ENCODE results near the gene C1orf115. TPM values are rescaled to one million over a fixed set of nuclear protein-coding genes. Genes with fewer than 3 reads are reported as not detected.

C1orf115 gene, protein sequence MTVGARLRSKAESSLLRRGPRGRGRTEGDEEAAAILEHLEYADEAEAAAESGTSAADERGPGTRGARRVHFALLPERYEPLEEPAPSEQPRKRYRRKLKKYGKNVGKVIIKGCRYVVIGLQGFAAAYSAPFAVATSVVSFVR
- under 1 TPM; 0.16 to 0.18 TPM for total RNA-seq
- 1.4 TPM for polyA plus RNA-seq

DNA sequence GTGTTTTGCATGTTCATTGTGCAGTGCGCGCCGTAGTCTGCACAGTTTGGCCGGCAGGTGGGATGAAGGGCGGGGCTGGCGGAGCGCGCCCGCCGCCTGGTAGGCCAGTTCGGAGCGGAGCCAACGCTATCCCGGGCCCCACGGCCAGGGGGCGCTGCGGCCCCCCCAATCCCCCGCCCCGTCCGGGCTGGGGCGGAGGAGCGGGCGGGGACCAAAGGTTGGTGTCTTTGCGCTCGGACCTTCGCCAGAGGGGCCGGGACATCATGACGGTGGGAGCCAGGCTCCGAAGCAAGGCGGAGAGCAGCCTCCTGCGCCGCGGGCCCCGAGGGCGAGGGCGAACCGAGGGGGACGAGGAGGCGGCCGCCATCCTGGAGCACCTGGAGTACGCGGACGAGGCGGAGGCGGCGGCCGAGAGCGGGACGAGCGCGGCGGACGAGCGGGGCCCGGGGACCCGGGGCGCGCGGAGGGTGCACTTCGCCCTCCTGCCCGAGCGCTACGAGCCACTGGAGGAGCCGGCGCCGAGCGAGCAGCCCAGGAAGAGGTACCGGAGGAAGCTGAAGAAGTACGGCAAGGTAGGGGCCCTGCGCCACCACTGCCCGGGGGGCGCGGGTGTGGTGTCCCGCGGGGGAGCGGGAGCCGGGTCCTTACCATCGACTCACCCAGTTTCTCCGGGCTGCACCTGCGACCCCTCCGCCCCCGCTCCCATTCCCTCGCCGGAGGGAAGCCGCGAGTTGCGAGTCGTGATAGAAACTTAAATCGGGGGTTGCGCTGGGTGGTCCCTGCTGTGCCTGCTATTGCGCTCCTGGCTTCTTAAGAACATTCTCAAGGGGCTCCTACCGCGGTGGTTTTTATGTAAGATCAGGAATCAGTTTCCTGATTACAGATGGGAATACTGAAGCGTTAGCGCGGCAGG, at the start of gene C1orf115:
C1orf115 (plus strand) TSS at position 224 of the 913 bp plus-strand sequence; CDS start at position 264, 40 bp downstream.
- Histone ChIP-seq H3K4me3 (ENCODE audit: low read length) (peak within 1 kb of the TSS; percentile 46), H3K9me3 (ENCODE audit: low read length) (no peaks in the 10 kb centered on the region), H3K27ac (ENCODE audit: low read depth, low read length) (no peak within 1 kb of the TSS), H3K36me3 (ENCODE audit: insufficient read depth, low read length) (no peaks in the 10 kb centered on the region), H3K4me1 (ENCODE audit: insufficient read depth, low read length) (no peaks in the 10 kb centered on the region), H3K27me3 (ENCODE audit: insufficient read depth, low read length, poor library complexity, severe bottlenecking) (no peaks in the 10 kb centered on the region)
- Mint-ChIP-seq H3K4me1 (peaks cover 5 to 13% (median 5%) of the 10 kb centered on the region in 3 donors), H3K27me3 (peaks cover 5 to 16% of the 10 kb centered on the region in 2 donors), H3K36me3 (no peaks in the 10 kb centered on the region), H3K9me3 (peaks cover 0 to 2% (median 0%) of the 10 kb centered on the region in 5 donors), H3K4me3 (peak within 1 kb of the TSS; percentile 22 to 84 (median 65)), H3K27ac (peak within 1 kb of the TSS in 1 of 8 donors; percentile 6)
- POLR2A ChIA-PET = no interaction called here
- CTCF ChIA-PET = interaction anchor here (1.8 kb wide), 1 partner anchor 43 kb away, joined by 5 read pairs; no protein-coding TSS in a partner anchor
- DNase-seq = peak; percentile 29 to 63 (median 59)

DNA sequence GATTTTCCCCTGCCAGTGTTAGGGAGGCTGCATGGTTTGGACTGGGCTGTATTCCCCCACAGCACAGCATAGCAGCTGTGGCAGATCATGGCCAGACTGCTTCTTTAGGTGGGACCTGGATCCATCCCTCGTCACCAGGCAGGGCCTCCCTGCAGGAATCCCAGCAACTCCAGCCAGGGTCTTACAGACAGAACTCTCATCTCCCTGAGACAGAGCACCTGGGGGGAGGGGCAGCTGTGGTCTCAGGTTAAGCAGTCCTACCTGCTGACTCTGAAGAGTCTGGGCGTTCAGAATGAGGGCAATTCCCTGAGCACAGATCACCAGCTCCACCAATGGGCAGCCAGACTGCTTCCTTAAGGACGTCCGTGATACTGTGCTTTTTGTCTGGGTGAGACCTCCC, 47.9 kb upstream of the C1orf115 start:
- H3K4me1 Mint-ChIP-seq = no peaks in the 10 kb centered on the region
- peaks cover 5 to 6% of the 10 kb centered on the region in 2 donors for H3K27me3 Mint-ChIP-seq
- H3K9me3 Mint-ChIP-seq = no peaks in the 10 kb centered on the region
- no peaks in the 10 kb centered on the region for H3K36me3 Mint-ChIP-seq
- Histone ChIP-seq H3K27ac (ENCODE audit: low read depth, low read length) (no peak overlapping the region), H3K27me3 (ENCODE audit: insufficient read depth, low read length, poor library complexity, severe bottlenecking) (no peaks in the 10 kb centered on the region), H3K4me1 (ENCODE audit: insufficient read depth, low read length) (no peaks in the 10 kb centered on the region), H3K36me3 (ENCODE audit: insufficient read depth, low read length) (no peaks in the 10 kb centered on the region), H3K9me3 (ENCODE audit: low read length) (no peaks in the 10 kb centered on the region), H3K4me3 (ENCODE audit: low read length) (no peak overlapping the region)
- POLR2A ChIA-PET = no interaction called here
- CTCF ChIA-PET = no interaction called here
- no peak overlapping the region for H3K4me3 Mint-ChIP-seq
- no peak overlapping the region for H3K27ac Mint-ChIP-seq
- no peak for DNase-seq

DNA sequence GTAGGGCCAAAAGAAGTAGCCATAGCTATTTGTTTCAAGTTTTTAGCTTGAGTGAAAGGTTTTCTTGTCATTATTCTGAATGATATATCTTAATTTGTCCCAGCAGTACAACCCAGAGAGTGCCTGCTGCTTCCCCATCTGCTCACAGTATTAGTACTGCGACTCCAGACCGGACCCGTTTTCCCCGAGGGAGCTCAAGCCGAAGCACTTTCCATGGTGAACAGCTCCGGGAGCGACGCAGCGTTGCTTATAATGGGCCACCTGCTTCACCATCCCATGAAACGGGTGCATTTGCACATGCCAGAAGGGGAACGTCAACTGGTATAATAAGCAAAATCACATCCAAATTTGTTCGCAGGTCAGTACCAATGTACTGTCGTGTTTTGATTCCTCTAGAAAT, 37.2 kb upstream of the C1orf115 start:
- H3K36me3 Mint-ChIP-seq = no peaks in the 10 kb centered on the region
- no peak overlapping the region for H3K27ac ChIP-seq (ENCODE audit: low read depth, low read length)
- H3K9me3 Mint-ChIP-seq = no peaks in the 10 kb centered on the region
- ChIA-PET POLR2A (no interaction called here), CTCF (no interaction called here)
- H3K36me3 ChIP-seq (ENCODE audit: insufficient read depth, low read length) = no peaks in the 10 kb centered on the region
- H3K9me3 ChIP-seq (ENCODE audit: low read length) = no peaks in the 10 kb centered on the region
- no peak for DNase-seq
- H3K27me3 Mint-ChIP-seq = peaks cover 0 to 2% of the 10 kb centered on the region in 2 donors
- no peaks in the 10 kb centered on the region for H3K4me1 ChIP-seq (ENCODE audit: insufficient read depth, low read length)
- H3K27me3 ChIP-seq (ENCODE audit: insufficient read depth, low read length, poor library complexity, severe bottlenecking) = no peaks in the 10 kb centered on the region
- no peak overlapping the region for H3K27ac Mint-ChIP-seq
- H3K4me1 Mint-ChIP-seq = no peaks in the 10 kb centered on the region
- H3K4me3 Mint-ChIP-seq = no peak overlapping the region
- H3K4me3 ChIP-seq (ENCODE audit: low read length) = no peak overlapping the region

DNA sequence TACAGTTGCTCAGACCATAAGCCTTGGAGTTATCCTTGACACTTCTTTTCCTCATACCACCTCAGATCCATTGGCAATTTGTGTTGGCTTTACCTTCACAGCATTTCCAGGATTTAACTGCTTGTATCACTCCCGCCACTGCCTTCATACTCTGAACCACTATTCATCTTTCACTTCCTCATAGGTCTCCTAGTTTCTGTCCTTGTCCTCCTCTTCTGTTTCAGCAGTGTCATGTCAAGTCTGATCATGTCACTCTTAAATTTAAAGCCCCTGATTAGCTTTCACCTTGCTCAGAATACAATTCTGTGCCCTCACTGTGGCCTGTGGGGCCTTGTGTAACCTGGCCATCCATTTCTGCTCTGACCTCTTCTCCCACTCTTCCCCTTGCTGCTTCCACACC, 34.7 kb upstream of the C1orf115 start:
- H3K9me3 ChIP-seq (ENCODE audit: low read length) = no peaks in the 10 kb centered on the region
- H3K4me1 ChIP-seq (ENCODE audit: insufficient read depth, low read length) = no peaks in the 10 kb centered on the region
- Mint-ChIP-seq H3K9me3 (no peaks in the 10 kb centered on the region), H3K27ac (no peak overlapping the region), H3K4me3 (no peak overlapping the region), H3K4me1 (no peaks in the 10 kb centered on the region), H3K36me3 (no peaks in the 10 kb centered on the region), H3K27me3 (peaks cover 2 to 4% of the 10 kb centered on the region in 2 donors)
- H3K27ac ChIP-seq (ENCODE audit: low read depth, low read length) = no peak overlapping the region
- no peaks in the 10 kb centered on the region for H3K27me3 ChIP-seq (ENCODE audit: insufficient read depth, low read length, poor library complexity, severe bottlenecking)
- H3K4me3 ChIP-seq (ENCODE audit: low read length) = no peak overlapping the region
- no peaks in the 10 kb centered on the region for H3K36me3 ChIP-seq (ENCODE audit: insufficient read depth, low read length)
- ChIA-PET POLR2A (no interaction called here), CTCF (no interaction called here)
- DNase-seq = no peak

DNA sequence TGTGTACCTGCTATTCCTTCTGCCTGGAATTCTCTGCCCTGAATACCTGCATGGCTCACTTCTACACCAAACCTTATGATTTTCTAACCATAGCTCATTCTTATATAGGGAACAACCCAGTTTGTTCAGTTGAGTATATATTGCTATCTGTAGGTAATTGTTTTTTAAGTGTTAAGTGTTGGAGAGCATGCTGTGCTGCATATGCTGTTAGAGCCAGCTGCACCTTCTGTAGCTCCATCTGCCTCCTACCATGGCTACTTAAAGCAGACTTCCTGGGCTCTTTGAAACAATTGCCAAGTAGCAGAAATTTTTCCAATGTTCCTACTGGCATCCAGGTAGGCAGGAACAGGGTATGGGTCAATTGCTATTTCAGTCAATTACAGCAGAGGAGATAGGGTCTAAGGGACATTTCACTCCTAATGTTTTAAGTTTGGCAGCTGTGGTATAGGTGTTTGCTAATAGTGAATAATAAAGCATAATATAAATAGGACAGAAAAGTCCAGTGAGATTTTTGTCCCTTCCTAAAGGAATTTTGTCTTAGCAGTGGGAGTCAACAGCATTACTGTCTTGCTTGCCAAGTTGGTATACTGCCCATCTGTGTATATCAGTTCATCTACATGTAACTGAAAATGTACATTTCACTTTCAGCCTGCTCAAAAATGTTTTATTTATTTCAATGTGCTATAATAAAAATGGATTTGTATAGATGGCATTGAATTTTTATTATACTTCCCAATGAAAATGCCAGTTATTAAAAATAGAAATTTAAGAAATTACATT, 34.0 kb upstream of the C1orf115 start:
- no peak overlapping the region for H3K27ac Mint-ChIP-seq
- no peaks in the 10 kb centered on the region for H3K36me3 Mint-ChIP-seq
- Histone ChIP-seq H3K27ac (ENCODE audit: low read depth, low read length) (no peak overlapping the region), H3K27me3 (ENCODE audit: insufficient read depth, low read length, poor library complexity, severe bottlenecking) (no peaks in the 10 kb centered on the region), H3K4me1 (ENCODE audit: insufficient read depth, low read length) (no peaks in the 10 kb centered on the region), H3K4me3 (ENCODE audit: low read length) (no peak overlapping the region), H3K36me3 (ENCODE audit: insufficient read depth, low read length) (no peaks in the 10 kb centered on the region), H3K9me3 (ENCODE audit: low read length) (no peaks in the 10 kb centered on the region)
- H3K4me1 Mint-ChIP-seq = no peaks in the 10 kb centered on the region
- no peaks in the 10 kb centered on the region for H3K9me3 Mint-ChIP-seq
- peaks cover 7 to 10% of the 10 kb centered on the region in 2 donors for H3K27me3 Mint-ChIP-seq
- ChIA-PET POLR2A (no interaction called here), CTCF (no interaction called here)
- no peak for DNase-seq
- no peak overlapping the region for H3K4me3 Mint-ChIP-seq

DNA sequence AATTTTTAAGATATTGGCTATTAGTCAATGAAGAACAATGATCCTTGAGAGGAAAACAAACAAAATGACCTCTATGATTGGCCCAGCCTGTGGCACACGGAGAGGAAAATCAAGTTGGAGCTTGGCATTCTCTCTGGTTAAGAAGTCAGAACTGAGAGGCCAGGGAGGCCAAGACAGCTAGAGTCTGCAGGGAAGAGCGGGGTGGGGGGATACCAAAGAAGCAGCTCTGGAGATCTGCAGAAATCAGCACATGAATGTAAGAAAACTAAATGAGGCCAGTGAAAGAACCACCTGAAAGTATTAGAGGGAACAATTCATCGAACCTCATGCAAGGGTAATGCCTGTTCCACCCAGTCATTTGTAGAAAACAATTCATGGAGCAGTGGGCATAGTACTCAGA, 23.8 kb upstream of the C1orf115 start:
- no peaks in the 10 kb centered on the region for H3K36me3 ChIP-seq (ENCODE audit: insufficient read depth, low read length)
- H3K9me3 ChIP-seq (ENCODE audit: low read length) = no peaks in the 10 kb centered on the region
- POLR2A ChIA-PET = no interaction called here
- H3K36me3 Mint-ChIP-seq = no peaks in the 10 kb centered on the region
- H3K4me3 Mint-ChIP-seq = no peak overlapping the region
- H3K4me1 Mint-ChIP-seq = no peaks in the 10 kb centered on the region
- DNase-seq = no peak
- H3K27ac Mint-ChIP-seq = no peak overlapping the region
- no peaks in the 10 kb centered on the region for H3K27me3 ChIP-seq (ENCODE audit: insufficient read depth, low read length, poor library complexity, severe bottlenecking)
- CTCF ChIA-PET = no interaction called here
- no peak overlapping the region for H3K27ac ChIP-seq (ENCODE audit: low read depth, low read length)
- H3K9me3 Mint-ChIP-seq = peaks cover 0 to 14% (median 11%) of the 10 kb centered on the region in 5 donors
- H3K4me1 ChIP-seq (ENCODE audit: insufficient read depth, low read length) = no peaks in the 10 kb centered on the region
- H3K4me3 ChIP-seq (ENCODE audit: low read length) = no peak overlapping the region
- H3K27me3 Mint-ChIP-seq = peaks cover 1 to 24% of the 10 kb centered on the region in 2 donors

DNA sequence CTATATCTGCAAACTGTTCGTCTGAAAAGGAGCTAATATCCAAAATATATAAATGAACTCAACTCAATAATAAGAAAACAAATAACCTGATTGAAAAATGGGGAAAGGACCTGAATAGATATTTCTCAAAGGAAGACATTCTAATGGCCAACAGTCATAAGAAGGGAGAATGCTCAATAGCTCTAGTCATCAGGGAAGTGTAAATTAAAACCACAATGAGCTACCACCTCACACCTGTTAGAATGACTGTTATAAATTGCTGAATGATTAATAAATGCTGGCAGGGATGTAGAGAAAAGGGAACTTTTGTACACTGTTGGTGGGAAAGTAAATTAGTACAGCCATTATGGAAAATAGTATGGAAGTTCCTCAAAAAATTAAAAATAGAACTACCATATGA, 21.2 kb upstream of the C1orf115 start:
- ChIA-PET POLR2A (no interaction called here), CTCF (no interaction called here)
- Histone ChIP-seq H3K4me3 (ENCODE audit: low read length) (no peak overlapping the region), H3K27me3 (ENCODE audit: insufficient read depth, low read length, poor library complexity, severe bottlenecking) (no peaks in the 10 kb centered on the region), H3K27ac (ENCODE audit: low read depth, low read length) (no peak overlapping the region), H3K36me3 (ENCODE audit: insufficient read depth, low read length) (no peaks in the 10 kb centered on the region), H3K4me1 (ENCODE audit: insufficient read depth, low read length) (no peaks in the 10 kb centered on the region), H3K9me3 (ENCODE audit: low read length) (no peaks in the 10 kb centered on the region)
- Mint-ChIP-seq H3K4me1 (no peaks in the 10 kb centered on the region), H3K9me3 (peaks cover 0 to 14% (median 12%) of the 10 kb centered on the region in 5 donors), H3K27ac (no peak overlapping the region), H3K27me3 (peaks cover 4 to 20% of the 10 kb centered on the region in 2 donors), H3K36me3 (no peaks in the 10 kb centered on the region), H3K4me3 (no peak overlapping the region)
- DNase-seq = no peak

DNA sequence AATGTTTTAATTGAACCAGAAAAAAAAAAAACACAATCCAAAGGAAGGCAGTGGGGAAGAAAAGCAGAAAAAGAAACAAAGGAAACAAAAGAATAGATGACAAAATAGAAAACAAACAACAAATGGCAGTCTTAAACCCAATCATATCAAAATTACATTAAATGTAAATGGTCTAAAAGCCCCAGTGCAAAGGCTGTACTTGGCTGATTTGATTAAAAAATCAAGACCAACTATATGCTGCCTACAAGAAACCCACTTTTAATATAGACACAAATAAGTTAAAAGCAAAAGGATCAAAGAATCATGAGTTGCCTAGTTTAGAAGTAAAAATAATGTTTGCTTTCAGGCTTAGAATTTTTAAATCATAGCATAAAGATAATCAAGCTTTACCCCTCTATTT, 19.8 kb upstream of the C1orf115 start:
- ChIA-PET POLR2A (no interaction called here), CTCF (no interaction called here)
- H3K9me3 Mint-ChIP-seq = peaks cover 0 to 13% (median 11%) of the 10 kb centered on the region in 5 donors
- no peak overlapping the region for H3K27ac Mint-ChIP-seq
- Histone ChIP-seq H3K4me3 (ENCODE audit: low read length) (no peak overlapping the region), H3K27ac (ENCODE audit: low read depth, low read length) (no peak overlapping the region), H3K9me3 (ENCODE audit: low read length) (no peaks in the 10 kb centered on the region), H3K27me3 (ENCODE audit: insufficient read depth, low read length, poor library complexity, severe bottlenecking) (no peaks in the 10 kb centered on the region), H3K36me3 (ENCODE audit: insufficient read depth, low read length) (no peaks in the 10 kb centered on the region), H3K4me1 (ENCODE audit: insufficient read depth, low read length) (no peaks in the 10 kb centered on the region)
- H3K36me3 Mint-ChIP-seq = no peaks in the 10 kb centered on the region
- DNase-seq = no peak
- peaks cover 8 to 18% of the 10 kb centered on the region in 2 donors for H3K27me3 Mint-ChIP-seq
- no peak overlapping the region for H3K4me3 Mint-ChIP-seq
- H3K4me1 Mint-ChIP-seq = no peaks in the 10 kb centered on the region
